Activated T-cell treated with anti-CD3 and anti-CD28 coated beads, Interleukin-2, amount 50 U/mL, for 48 hours (primary cell): ENCODE data around the gene FAF1.

ENCODE experiments used
- DNase-seq, 2 experiments: peaks; one replicate each; pipeline ENCODE4 v3.0.0-alpha.2; 2020

Gene FAF1

DNA sequence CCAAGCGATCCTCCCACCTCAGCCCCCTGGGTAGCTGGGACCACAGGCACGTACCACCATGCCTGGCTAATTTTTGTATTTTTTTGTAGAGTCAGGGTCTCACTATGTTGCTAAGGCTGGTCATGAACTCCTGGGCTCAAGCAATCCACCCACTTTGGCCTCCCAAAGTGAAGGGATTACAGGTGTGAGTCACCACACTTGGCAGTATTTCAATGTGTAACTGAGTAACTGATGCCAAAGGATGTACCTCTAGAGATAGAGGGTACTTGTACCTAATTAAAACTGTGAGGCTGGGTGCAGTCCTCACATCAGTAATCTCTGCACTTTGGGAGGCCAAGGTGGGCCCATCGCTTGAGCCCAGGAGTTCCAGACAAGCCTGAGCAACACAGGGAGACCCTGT lies 278.1 kb downstream of the FAF1 start:
- no peak for DNase-seq

DNA sequence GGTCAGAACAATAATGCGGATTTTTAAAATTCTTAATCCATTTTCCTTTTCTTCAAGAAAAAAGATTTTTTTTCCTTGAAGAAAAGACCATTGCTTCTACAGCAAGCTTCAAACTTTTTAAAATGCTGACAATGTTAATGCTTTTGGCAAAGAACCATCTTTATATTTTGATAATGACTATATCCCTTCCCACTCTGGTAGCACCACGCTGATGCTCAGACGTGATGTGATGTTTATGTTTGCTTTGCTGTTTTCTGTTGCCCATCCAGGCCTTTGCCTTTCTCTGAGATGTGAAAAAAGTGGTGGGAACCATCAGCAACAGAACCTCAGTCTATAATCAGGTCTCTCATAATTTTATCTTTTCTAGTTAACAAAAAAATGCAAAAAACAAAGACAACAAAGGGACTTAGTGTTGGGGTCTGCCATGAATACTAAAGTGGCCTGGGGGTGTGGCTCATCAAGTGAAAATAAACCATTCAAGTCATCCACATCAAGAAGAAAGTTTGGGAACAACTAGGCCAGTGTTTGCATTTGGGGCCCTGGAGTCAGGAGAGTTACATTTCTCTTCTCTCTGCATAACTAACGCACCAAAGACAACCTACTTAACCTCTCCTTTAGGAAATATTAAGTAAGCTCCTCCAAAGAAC lies 292.2 kb downstream of the FAF1 start:
- no peak for DNase-seq

GRCh38 chr1:50667272-50667671 lies 292.8 kb downstream of the FAF1 start:
- DNase-seq: no peak

DNA sequence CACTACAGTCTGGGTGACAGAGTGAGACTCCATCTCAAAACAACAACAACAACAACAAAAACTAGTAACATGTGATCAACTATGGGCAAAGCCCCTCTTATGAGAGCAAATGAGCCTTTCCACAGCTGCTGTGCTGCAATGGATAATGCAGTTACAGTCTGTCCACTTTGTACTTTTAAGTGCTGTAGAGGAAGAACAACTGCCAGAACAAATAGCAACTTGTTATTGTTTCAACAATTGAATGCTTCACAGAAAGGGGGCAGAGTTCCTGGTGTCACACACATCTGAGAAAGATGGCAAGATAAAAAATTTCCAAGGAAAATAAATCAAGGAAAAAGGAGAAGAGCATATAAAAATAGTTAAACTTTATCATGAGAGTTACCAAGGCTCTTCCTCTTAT lies 293.2 kb downstream of the FAF1 start:
- DNase-seq: no peak

- no peak for DNase-seq
These were observed 294.7 kb downstream of the FAF1 start for GRCh38 chr1:50665413-50665812.

DNA sequence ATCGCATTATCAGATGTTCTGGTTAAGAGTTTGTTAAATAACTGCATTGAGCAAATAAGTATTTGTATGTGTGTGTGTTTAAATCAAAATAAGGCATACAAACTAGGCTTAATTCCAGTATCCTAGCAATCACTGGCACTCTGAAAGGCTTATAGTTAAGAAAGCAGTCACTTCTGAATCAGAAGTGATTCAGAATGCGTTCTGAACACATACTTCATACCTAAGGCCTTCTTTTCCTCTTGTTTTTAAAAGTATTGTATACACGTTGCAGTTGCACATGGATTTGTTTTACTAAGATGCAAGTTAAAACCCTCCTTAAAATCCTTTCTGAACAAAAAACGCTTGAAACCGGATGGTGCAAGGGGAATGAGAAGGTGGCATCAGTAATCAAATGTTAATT lies 298.4 kb downstream of the FAF1 start:
- DNase-seq: no peak

GRCh38 chr1:50659107-50659662 lies 300.9 kb downstream of the FAF1 start:
- no peak for DNase-seq

GRCh38 chr1:50658459-50659076 lies 301.5 kb downstream of the FAF1 start:
- no peak for DNase-seq

DNA sequence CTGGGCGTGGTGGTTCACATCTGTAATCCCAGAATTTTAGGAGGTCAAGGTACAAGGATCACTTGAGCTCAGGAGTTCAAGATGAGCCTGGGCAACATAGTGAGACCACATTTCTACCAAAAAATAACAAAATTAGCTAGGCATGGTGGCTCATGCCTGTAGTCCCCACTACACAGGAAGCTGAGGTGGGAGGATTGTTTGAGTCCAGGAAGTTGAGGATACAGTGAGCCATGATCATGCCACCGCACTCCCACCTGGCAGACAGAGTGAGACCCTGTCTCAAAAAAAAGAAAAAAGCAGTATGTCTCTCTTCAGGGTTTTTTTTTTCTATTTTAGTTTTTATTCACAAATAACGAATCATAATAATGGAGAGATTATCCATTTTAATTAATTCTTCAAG lies 303.1 kb downstream of the FAF1 start:
- DNase-seq: no peak

- no peak for DNase-seq
These were observed 308.4 kb downstream of the FAF1 start for GRCh38 chr1:50651476-50652263.

DNA sequence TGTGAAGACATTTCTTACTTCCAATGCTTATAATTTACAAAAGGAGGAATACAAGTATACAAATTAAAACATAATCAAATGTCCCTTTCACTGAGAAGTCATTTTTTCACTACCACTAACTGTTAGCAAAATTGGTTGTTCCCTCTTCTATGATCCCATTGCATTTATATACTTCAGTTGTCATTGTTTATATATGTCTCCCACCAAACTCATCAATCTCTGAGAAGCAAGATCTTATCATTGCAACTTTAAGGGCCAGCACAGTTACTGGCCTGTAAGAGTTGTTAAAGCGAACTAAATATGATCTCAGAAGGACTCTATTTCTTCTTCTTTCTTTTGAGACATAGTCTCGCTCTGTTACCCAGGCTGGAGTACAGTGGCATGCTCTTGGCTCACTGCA lies 313.5 kb downstream of the FAF1 start:
- DNase-seq: no peak

GRCh38 chr1:50645139-50645538 lies 314.9 kb downstream of the FAF1 start:
- no peak for DNase-seq

GRCh38 chr1:50644447-50645105 lies 315.5 kb downstream of the FAF1 start:
- no peak for DNase-seq

- DNase-seq: no peak
These were observed 322.6 kb downstream of the FAF1 start for GRCh38 chr1:50637460-50637859.

- no peak for DNase-seq
These were observed 325.8 kb downstream of the FAF1 start for GRCh38 chr1:50634251-50634650.

- DNase-seq: no peak
These were observed 326.6 kb downstream of the FAF1 start for GRCh38 chr1:50633465-50633864.

GRCh38 chr1:50631161-50631560 lies 328.9 kb downstream of the FAF1 start:
- no peak for DNase-seq

- no peak for DNase-seq
These were observed 337.8 kb downstream of the FAF1 start for GRCh38 chr1:50622259-50622658.

DNA sequence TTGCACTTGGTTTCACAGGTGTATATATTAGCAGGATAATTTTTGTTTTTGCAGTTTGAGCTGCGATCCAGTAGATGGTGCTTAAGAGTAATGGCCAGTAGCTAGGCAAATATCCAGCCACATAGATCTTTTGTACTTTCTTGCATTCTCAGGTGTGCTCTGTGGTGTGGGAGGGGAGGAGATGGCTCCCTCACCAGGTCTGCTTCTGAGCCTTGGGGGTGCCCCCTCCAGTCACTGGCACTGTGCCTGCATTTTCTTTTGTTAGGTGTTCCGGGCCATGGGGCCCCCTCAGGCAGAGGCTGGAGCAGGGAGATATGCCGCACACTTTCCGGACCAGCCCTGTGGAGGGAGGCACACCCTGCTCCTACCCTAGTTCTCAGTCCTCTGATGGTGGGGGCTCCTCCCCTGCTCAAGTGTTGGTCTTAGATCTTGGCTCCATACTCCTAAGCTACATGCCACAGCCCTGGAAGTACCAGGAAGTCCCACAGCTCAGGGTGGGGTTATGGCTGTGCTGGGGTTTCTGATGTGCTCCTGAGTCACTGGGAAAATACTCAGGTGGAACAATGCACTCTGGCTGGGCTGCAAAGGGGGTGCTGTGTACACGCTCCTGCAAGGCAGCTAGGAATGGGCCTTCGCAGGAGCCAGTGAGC lies 339.3 kb downstream of the FAF1 start:
- DNase-seq: no peak

DNA sequence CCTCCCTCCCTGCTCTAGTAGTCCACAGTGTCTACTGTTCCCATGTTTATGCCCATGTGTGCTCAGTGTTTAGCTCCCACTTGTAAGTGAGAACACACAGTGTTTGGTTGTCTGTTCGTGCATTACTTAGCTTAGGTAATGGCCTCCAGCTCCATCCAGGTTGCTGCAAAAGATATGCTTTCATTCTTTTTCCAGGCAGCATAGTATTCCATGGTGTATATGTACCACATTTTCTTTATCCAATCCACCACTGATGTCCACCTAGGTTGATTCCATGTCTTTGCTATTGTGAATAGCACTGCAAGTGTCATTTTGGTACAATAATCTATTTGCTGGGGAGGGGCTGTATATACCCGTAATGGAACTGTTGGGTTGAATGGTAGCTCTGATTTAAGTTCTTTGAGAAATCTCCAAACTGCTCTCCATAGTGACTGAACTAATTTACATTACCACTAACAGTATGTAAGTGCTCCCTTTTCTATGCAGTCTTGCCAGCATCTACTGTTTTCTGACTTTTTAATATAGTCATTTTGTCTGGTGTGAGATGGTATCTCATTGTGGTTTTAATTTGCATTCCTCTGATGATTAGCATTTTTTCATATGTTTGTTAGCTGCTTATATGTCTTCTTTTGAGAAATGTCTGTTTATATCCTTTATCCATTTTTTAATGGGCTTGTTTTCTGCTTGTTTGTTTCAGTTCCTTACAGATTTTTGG lies 344.9 kb downstream of the FAF1 start:
- DNase-seq: no peak

DNA sequence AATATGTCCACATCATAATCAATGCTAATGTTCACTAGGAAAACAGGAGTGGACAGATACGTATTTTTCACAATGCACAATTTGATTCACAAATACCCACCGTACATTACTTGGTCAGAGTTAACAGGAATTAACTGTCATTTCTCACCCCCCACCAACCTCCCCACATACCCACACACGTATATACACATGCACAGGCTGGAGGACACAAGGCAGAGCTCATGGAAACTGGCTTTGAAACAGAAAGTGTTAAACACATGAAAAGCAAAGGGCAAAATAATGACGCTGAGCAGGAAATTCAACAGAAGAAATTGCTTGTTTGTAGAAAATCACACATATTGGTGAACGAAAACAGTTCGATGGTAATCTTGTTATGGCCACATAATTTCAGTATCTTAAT lies 348.4 kb downstream of the FAF1 start:
- DNase-seq: no peak

GRCh38 chr1:50610563-50610962 lies 349.5 kb downstream of the FAF1 start:
- DNase-seq: no peak
